Testis (tissue), 2 donors: ENCODE results near the gene PRR5L.

Source experiments
- CTCF ChIP-seq, 3 experiments: fragments of 450-650 bp in 2 of 3; fragments of 200-600 bp in 1 of 3; sonication (generic) in 1 of 3; IDR thresholded peaks; one replicate each; pipeline ENCODE4 v1.5.1; 2016 to 2019; ENCODE audit warnings: antibody characterized with exemption in 3 of 3, mild to moderate bottlenecking in 2 of 3, moderate library complexity in 1 of 3
- POLR2A ChIP-seq: fragments of 450-650 bp; IDR thresholded peaks from one replicate; pipeline ENCODE4 v1.6.1; 2017; ENCODE audit warnings: antibody characterized with exemption, mild to moderate bottlenecking, moderate library complexity

- no peak for TF ChIP-seq POLR2A
- TF ChIP-seq CTCF (IDR thresholded peaks at IDR 0.05) = no peak
Measured at GRCh38 chr11:36464720-36465119, 168.6 kb downstream of the PRR5L start.
